ENCODE results near the gene GUCY1B1.

- TF ChIP-seq CTCF (IDR thresholded peaks at IDR 0.05 in 8 of 11, conservative IDR thresholded peaks at IDR 0.05 in 3 of 11) (no peak), POLR2A (IDR thresholded peaks at IDR 0.05) (no peak), POLR2AphosphoS5 (IDR thresholded peaks at IDR 0.05) (no peak)
Measured at GRCh38 chr4:155819066-155819465, 60.2 kb downstream of the GUCY1B1 start.

All from spleen (tissue), 7 donors.